Measurements from ENCODE around the gene TINCR. TPM values are rescaled to one million over a fixed set of nuclear protein-coding genes. Genes with fewer than 3 reads are reported as not detected.

The TINCR gene
- total RNA-seq, 2 experiments from 2014 or later: 0.74 to 1.6 TPM

DNA sequence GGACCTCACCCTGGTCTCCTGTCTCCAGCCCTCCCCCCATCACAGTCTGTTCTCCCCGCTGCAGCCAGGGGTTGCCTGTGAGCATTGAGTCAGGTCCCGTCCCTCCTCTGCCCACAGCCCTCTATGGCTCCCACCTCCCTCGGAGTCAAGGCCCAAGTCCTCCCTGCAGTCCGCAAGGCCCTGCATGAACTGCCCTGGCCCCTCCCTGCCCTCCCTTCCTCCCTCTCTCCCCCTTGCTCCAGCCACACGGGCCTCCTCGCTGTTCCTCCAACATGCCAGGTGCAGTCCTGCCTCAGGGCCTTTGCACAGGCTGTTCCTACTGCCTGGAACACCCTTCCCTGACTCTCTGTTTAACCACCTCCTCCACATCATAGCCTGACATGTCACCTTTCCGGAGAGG lies 2.8 kb downstream of the TINCR start:
- ChIA-PET CTCF (no interaction called here), POLR2A (no interaction called here)
- Mint-ChIP-seq H3K27ac (no peak overlapping the region), H3K36me3 (ENCODE audit: low read depth) (no peaks in the 10 kb centered on the region), H3K27me3 (peaks cover 34% of the 10 kb centered on the region), H3K4me3 (no peak overlapping the region), H3K4me1 (ENCODE audit: low read depth) (no peaks in the 10 kb centered on the region), H3K9me3 (no peaks in the 10 kb centered on the region)
- intact Hi-C loops (cut with DNase I, micrococcal nuclease): no loop called here
- H3K4me3 ChIP-seq (ENCODE audit: low read length): no peak overlapping the region
- peaks cover 15 to 31% of the 10 kb centered on the region in 2 experiments for H3K27me3 ChIP-seq (ENCODE audit: control insufficient read depth in 1 of 2, insufficient read depth in 2 of 2, low read length in 2 of 2)
- ATAC-seq (ENCODE audit: poor library complexity): no peak
- no peak for DNase-seq
- H3K9me3 ChIP-seq (ENCODE audit: control insufficient read depth in 1 of 2, insufficient read depth in 1 of 2, low read length in 2 of 2): peaks cover 9 to 44% of the 10 kb centered on the region in 2 experiments
- H3K36me3 ChIP-seq (ENCODE audit: insufficient read depth, low read length): no peaks in the 10 kb centered on the region
- peaks cover 4% of the 10 kb centered on the region for H3K4me1 ChIP-seq (ENCODE audit: insufficient read depth, low read length)
- TF ChIP-seq, protein P1, sequence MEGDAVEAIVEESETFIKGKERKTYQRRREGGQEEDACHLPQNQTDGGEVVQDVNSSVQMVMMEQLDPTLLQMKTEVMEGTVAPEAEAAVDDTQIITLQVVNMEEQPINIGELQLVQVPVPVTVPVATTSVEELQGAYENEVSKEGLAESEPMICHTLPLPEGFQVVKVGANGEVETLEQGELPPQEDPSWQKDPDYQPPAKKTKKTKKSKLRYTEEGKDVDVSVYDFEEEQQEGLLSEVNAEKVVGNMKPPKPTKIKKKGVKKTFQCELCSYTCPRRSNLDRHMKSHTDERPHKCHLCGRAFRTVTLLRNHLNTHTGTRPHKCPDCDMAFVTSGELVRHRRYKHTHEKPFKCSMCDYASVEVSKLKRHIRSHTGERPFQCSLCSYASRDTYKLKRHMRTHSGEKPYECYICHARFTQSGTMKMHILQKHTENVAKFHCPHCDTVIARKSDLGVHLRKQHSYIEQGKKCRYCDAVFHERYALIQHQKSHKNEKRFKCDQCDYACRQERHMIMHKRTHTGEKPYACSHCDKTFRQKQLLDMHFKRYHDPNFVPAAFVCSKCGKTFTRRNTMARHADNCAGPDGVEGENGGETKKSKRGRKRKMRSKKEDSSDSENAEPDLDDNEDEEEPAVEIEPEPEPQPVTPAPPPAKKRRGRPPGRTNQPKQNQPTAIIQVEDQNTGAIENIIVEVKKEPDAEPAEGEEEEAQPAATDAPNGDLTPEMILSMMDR (IDR thresholded peaks at IDR 0.05): no peak
- no peak overlapping the region for H3K27ac ChIP-seq (ENCODE audit: low read depth in 1 of 2, low read length in 2 of 2)

DNA sequence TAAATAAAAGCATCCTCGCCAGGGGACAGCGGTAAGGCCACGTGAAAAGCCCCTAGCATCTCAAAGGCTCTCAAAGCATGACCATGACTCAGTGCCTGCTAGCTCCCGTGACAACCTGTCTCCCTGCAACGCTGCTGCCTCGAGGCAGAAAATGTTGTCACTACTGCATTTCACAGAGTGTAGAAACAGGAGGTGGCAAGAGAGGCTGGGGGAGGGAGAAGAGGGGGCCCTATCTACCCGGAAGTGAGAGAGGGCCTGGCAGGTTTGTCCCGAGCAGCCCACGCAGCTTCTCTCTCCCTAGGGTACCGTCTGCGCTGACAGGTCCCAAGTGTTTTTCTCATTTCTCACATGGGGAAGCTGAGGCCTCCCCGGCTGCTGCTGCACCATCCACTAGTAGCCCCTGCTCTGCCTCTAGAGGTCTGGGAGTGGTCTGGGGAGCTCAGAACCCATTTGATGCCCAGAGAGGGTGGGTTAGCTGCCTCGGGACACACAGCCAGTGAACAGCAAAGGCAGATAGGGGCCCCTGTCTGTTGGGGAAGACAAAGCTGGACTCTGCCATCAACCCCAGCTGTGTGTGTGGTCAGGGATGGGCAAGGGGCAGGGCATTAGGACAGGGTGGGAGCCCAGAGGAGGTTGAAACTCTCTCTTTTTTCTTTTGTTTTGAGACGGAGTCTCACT lies 3.7 kb downstream of the TINCR start:
- peaks cover 34% of the 10 kb centered on the region for H3K27me3 Mint-ChIP-seq
- H3K9me3 Mint-ChIP-seq: no peaks in the 10 kb centered on the region
- H3K4me1 Mint-ChIP-seq (ENCODE audit: low read depth): no peaks in the 10 kb centered on the region
- H3K36me3 ChIP-seq (ENCODE audit: insufficient read depth, low read length): no peaks in the 10 kb centered on the region
- no peak for DNase-seq
- H3K4me3 Mint-ChIP-seq: no peak overlapping the region
- peaks cover 9 to 52% of the 10 kb centered on the region in 2 experiments for H3K9me3 ChIP-seq (ENCODE audit: control insufficient read depth in 1 of 2, insufficient read depth in 1 of 2, low read length in 2 of 2)
- no peaks in the 10 kb centered on the region for H3K36me3 Mint-ChIP-seq (ENCODE audit: low read depth)
- ATAC-seq (ENCODE audit: poor library complexity): no peak
- CTCF ChIA-PET: no interaction called here
- no peak overlapping the region for H3K27ac ChIP-seq (ENCODE audit: low read depth in 1 of 2, low read length in 2 of 2)
- TF ChIP-seq, protein P1 (IDR thresholded peaks at IDR 0.05): no peak
- POLR2A ChIA-PET: no interaction called here
- H3K27ac Mint-ChIP-seq: no peak overlapping the region
- H3K27me3 ChIP-seq (ENCODE audit: control insufficient read depth in 1 of 2, insufficient read depth in 2 of 2, low read length in 2 of 2): peaks cover 18 to 31% of the 10 kb centered on the region in 2 experiments
- intact Hi-C loops (cut with DNase I, micrococcal nuclease): no loop called here
- no peak overlapping the region for H3K4me3 ChIP-seq (ENCODE audit: low read length)
- peaks cover 4% of the 10 kb centered on the region for H3K4me1 ChIP-seq (ENCODE audit: insufficient read depth, low read length)

DNA sequence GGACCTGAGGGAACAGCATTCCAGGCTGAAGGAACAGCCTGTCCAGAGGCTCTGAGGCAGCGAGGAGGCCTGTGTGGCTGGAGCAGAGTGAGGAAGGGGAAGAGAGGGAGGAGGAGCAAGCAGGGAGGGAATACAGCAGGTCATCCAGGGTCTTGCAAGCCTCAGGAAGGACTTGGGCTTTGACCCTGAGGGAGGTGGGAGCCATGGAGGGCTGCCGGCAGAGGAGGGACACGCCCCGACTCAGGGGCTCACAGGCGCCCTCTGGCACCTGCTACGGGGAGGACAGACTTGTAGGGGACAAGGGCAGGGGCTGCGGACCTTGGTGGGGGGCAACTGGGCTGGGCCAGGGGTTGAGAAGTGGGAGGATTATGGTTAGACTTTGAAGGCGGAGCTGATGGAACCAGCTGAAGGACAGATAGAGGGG lies 4.7 kb downstream of the TINCR start:
- POLR2A ChIA-PET: no interaction called here
- peaks cover 16 to 27% of the 10 kb centered on the region in 2 experiments for H3K27me3 ChIP-seq (ENCODE audit: control insufficient read depth in 1 of 2, insufficient read depth in 2 of 2, low read length in 2 of 2)

More for the DNA sequence above, 4.7 kb downstream of the TINCR start:
- H3K4me3 ChIP-seq (ENCODE audit: low read length): no peak overlapping the region
- Mint-ChIP-seq H3K9me3 (no peaks in the 10 kb centered on the region), H3K4me3 (no peak overlapping the region), H3K4me1 (ENCODE audit: low read depth) (no peaks in the 10 kb centered on the region), H3K36me3 (ENCODE audit: low read depth) (no peaks in the 10 kb centered on the region), H3K27me3 (peaks cover 39% of the 10 kb centered on the region), H3K27ac (no peak overlapping the region)
- H3K9me3 ChIP-seq (ENCODE audit: control insufficient read depth in 1 of 2, insufficient read depth in 1 of 2, low read length in 2 of 2): peaks cover 9 to 52% of the 10 kb centered on the region in 2 experiments
- peaks cover 1% of the 10 kb centered on the region for H3K4me1 ChIP-seq (ENCODE audit: insufficient read depth, low read length)
- TF ChIP-seq, protein P1 (IDR thresholded peaks at IDR 0.05): no peak
- H3K36me3 ChIP-seq (ENCODE audit: insufficient read depth, low read length): no peaks in the 10 kb centered on the region
- CTCF ChIA-PET: no interaction called here
- DNase-seq (no peak), ATAC-seq (ENCODE audit: poor library complexity) (no peak)
- no peak overlapping the region for H3K27ac ChIP-seq (ENCODE audit: low read depth in 1 of 2, low read length in 2 of 2)
- intact Hi-C loops (cut with DNase I, micrococcal nuclease): no loop called here

All from CD4-positive, alpha-beta T cell (primary cell).